GM23338 (cell line): Measurements from ENCODE around the gene CRYBG3. TPM values are rescaled to one million over a fixed set of nuclear protein-coding genes. Genes with fewer than 3 reads are reported as not detected.

Experiments used
- ATAC-seq: fragments of 200-7000 bp; cut with Tn5 transposase; 3 replicates; pipeline ENCODE4 v1.9.1; 2020
- DNase-seq: peaks from one replicate; pipeline ENCODE4 v3.0.0-alpha.2; 2015; ENCODE audit warnings: low spot score
- H2AFZ ChIP-seq: fragments of 200-600 bp; sonication (generic); 2 replicates; pipeline ENCODE4 v1.8.0; 2016; ENCODE audit warnings: antibody characterized with exemption, mild to moderate bottlenecking, moderate library complexity
- H3F3A ChIP-seq: fragments of 200-600 bp; sonication (generic); replicated peaks from 2 replicates; pipeline ENCODE4 v1.8.0; 2017; ENCODE audit warnings: antibody characterized with exemption, mixed run types, low read depth
- H3K27ac ChIP-seq: fragments of 200-600 bp; sonication (generic); 2 replicates; pipeline ENCODE4 v1.6.1; 2016; ENCODE audit warnings: low read depth
- H3K27me3 ChIP-seq: fragments of 200-600 bp; sonication (generic); 2 replicates; pipeline ENCODE4 v1.8.0; 2016; ENCODE audit warnings: mild to moderate bottlenecking, mixed run types, moderate library complexity; ENCODE audit not compliant: insufficient read depth
- H3K36me3 ChIP-seq: fragments of 200-600 bp; sonication (generic); 2 replicates; pipeline ENCODE4 v1.8.0; 2016; ENCODE audit warnings: mild to moderate bottlenecking; ENCODE audit not compliant: insufficient read depth
- H3K4me1 ChIP-seq: fragments of 200-600 bp; sonication (generic); 2 replicates; pipeline ENCODE4 v1.8.0; 2016; ENCODE audit warnings: mild to moderate bottlenecking, moderate library complexity; ENCODE audit not compliant: insufficient read depth
- H3K4me2 ChIP-seq: fragments of 200-600 bp; sonication (generic); 2 replicates; pipeline ENCODE4 v1.7.1; 2017; ENCODE audit warnings: mixed run types
- H3K4me3 ChIP-seq: fragments of 200-600 bp; sonication (generic); 2 replicates; pipeline ENCODE4 v1.6.1; 2016; ENCODE audit warnings: mixed run types
- H3K79me2 ChIP-seq: fragments of 200-600 bp; sonication (generic); replicated peaks from 2 replicates; pipeline ENCODE4 v1.8.0; 2017; ENCODE audit warnings: mild to moderate bottlenecking; ENCODE audit not compliant: insufficient read depth
- H3K9me2 ChIP-seq: fragments of 200-600 bp; sonication (generic); 2 replicates; pipeline ENCODE4 v1.8.0; 2017; ENCODE audit not compliant: insufficient read depth
- H4K20me1 ChIP-seq: fragments of 200-600 bp; sonication (generic); replicated peaks from 2 replicates; pipeline ENCODE4 v1.8.0; 2017; ENCODE audit warnings: mild to moderate bottlenecking; ENCODE audit not compliant: insufficient read depth
- H3K27ac Mint-ChIP-seq: 2 replicates; pipeline ENCODE4 v1.8.0; 2020; ENCODE audit warnings: inconsistent platforms, mild to moderate bottlenecking, moderate library complexity, mixed read lengths
- H3K27me3 Mint-ChIP-seq: 3 replicates; pipeline ENCODE4 v1.8.0; 2022; ENCODE audit warnings: low read depth, mild to moderate bottlenecking, moderate library complexity, mixed read lengths, inconsistent platforms; ENCODE audit not compliant: insufficient read depth, poor library complexity
- H3K36me3 Mint-ChIP-seq: 3 replicates; pipeline ENCODE4 v1.8.0; 2021; ENCODE audit warnings: low read depth, mild to moderate bottlenecking, inconsistent platforms, moderate library complexity, mixed read lengths
- H3K4me1 Mint-ChIP-seq: 3 replicates; pipeline ENCODE4 v1.8.0; 2020; ENCODE audit warnings: mild to moderate bottlenecking, inconsistent platforms, mixed read lengths
- H3K4me3 Mint-ChIP-seq: 3 replicates; pipeline ENCODE4 v1.8.0; 2021; ENCODE audit warnings: moderate library complexity, mild to moderate bottlenecking, inconsistent platforms, mixed read lengths
- H3K9me3 Mint-ChIP-seq: 3 replicates; pipeline ENCODE4 v1.8.0; 2020; ENCODE audit warnings: moderate library complexity, mild to moderate bottlenecking, inconsistent platforms, mixed read lengths
- CREB1 ChIP-seq: fragments of 250-450 bp; sonication (Bioruptor Pico); IDR thresholded peaks from 2 replicates; pipeline ENCODE4 v1.5.0; 2020; ENCODE audit warnings: low read depth, mild to moderate bottlenecking, moderate library complexity
- CTCF ChIP-seq, 2 experiments: fragments of 200-600 bp in 1 of 2; sonication (generic) in 1 of 2; conservative IDR thresholded peaks; 2 replicates each; pipeline versions ENCODE4 v1.5.1 to v1.6.1; 2016 to 2017; ENCODE audit warnings: antibody characterized with exemption in 2 of 2, low read depth in 2 of 2, mild to moderate bottlenecking in 2 of 2, moderate library complexity in 1 of 2
- ETS1 ChIP-seq: IDR thresholded peaks from 2 replicates; pipeline ENCODE4 v1.6.1; 2016; ENCODE audit warnings: antibody characterized with exemption
- EZH2 ChIP-seq: fragments of 200-600 bp; sonication (generic); IDR thresholded peaks from one replicate; pipeline ENCODE4 v1.8.0; 2017; ENCODE audit warnings: antibody characterized with exemption, mild to moderate bottlenecking, low read depth; ENCODE audit not compliant: unreplicated experiment
- EZH2phosphoT487 ChIP-seq: fragments of 200-600 bp; sonication (generic); IDR thresholded peaks from one replicate; pipeline ENCODE4 v1.8.1; 2018; ENCODE audit warnings: antibody characterized with exemption; ENCODE audit not compliant: unreplicated experiment
- JUNB ChIP-seq: IDR thresholded peaks from one replicate; pipeline ENCODE4 v1.6.1; 2016; ENCODE audit warnings: antibody characterized with exemption; ENCODE audit not compliant: unreplicated experiment
- NANOG ChIP-seq: IDR thresholded peaks from 2 replicates; pipeline ENCODE4 v1.6.1; 2016; ENCODE audit warnings: antibody characterized with exemption, borderline replicate concordance
- POLR2AphosphoS5 ChIP-seq: IDR thresholded peaks from 2 replicates; pipeline ENCODE4 v1.6.1; 2016; ENCODE audit warnings: antibody characterized with exemption, low read depth
- REST ChIP-seq: IDR thresholded peaks from one replicate; pipeline ENCODE4 v1.6.1; 2018; ENCODE audit warnings: antibody characterized with exemption; ENCODE audit not compliant: unreplicated experiment
- STAT1 ChIP-seq: IDR thresholded peaks from one replicate; pipeline ENCODE4 v1.6.1; 2016; ENCODE audit warnings: antibody characterized with exemption; ENCODE audit not compliant: unreplicated experiment
- ZNF114 ChIP-seq: fragments of 250-450 bp; sonication (Bioruptor Pico); IDR thresholded peaks from 2 replicates; pipeline ENCODE4 v1.5.0; 2020; ENCODE audit warnings: mild to moderate bottlenecking, moderate library complexity
- ZNF331 ChIP-seq: fragments of 250-450 bp; sonication (Bioruptor Pico); IDR thresholded peaks from 2 replicates; pipeline ENCODE4 v1.5.0; 2020; ENCODE audit warnings: low read depth, mild to moderate bottlenecking, moderate library complexity
- ZNF462 ChIP-seq: fragments of 250-450 bp; sonication (Bioruptor Pico); IDR thresholded peaks from 2 replicates; pipeline ENCODE4 v1.5.0; 2020; ENCODE audit warnings: mild to moderate bottlenecking, moderate library complexity
- polyA plus RNA-seq: library from polyadenylated mRNA; unstranded; fragments of >200 nt; fragmentation: Nextera tagmentation; extraction: Ambion mirVana; gene quantifications from 2 replicates; pipeline ENCODE4 v1.2.1, GENCODE V29; 2016
- total RNA-seq: library from RNA; depleted of rRNA; stranded (reverse); fragments of >200 nt; shearing (Covaris generic); gene quantifications from 2 replicates; pipeline ENCODE4 v1.2.3, GENCODE V29; 2014

CRYBG3 gene
- total and polyA plus RNA-seq, 2 experiments from 2014 or later: 2.3 to 8.9 TPM

- DNase-seq (no peak), ATAC-seq (no peak)
- H3K27me3 Mint-ChIP-seq: no peaks in the 10 kb centered on the region
- H3K36me3 Mint-ChIP-seq: peaks cover 5% of the 10 kb centered on the region; the same call in 1 of the 3 replicates
- no peaks in the 10 kb centered on the region for H3K9me3 Mint-ChIP-seq
- Histone ChIP-seq H3F3A (no peaks in the 10 kb centered on the region), H3K27me3 (no peaks in the 10 kb centered on the region), H4K20me1 (no peaks in the 10 kb centered on the region), H3K4me1 (peaks cover 2% of the 10 kb centered on the region), H3K79me2 (no peaks in the 10 kb centered on the region), H3K27ac (no peak overlapping the region), H3K9me2 (no peaks in the 10 kb centered on the region), H3K4me3 (no peak overlapping the region), H3K36me3 (no peaks in the 10 kb centered on the region), H2AFZ (no peak overlapping the region), H3K4me2 (no peak overlapping the region)
- TF ChIP-seq STAT1 (no peak), ZNF462 (CRISPR knock-in tag) (no peak), POLR2AphosphoS5 (no peak), CREB1 (CRISPR knock-in tag) (no peak), NANOG (no peak), CTCF (conservative IDR thresholded peaks at IDR 0.05; ENCODE audit: low read depth in 2 of 2) (no peak), EZH2phosphoT487 (no peak), REST (no peak), ZNF331 (no peak), EZH2 (no peak), JUNB (no peak), ETS1 (no peak), ZNF114 (no peak)
- H3K27ac Mint-ChIP-seq: peak overlapping the region; percentile 45
- H3K4me3 Mint-ChIP-seq: no peak overlapping the region
- H3K4me1 Mint-ChIP-seq: peaks cover 14% of the 10 kb centered on the region; the same call in 2 of the 3 replicates
These were observed 79.8 kb downstream of the CRYBG3 start for GRCh38 chr3:97901313-97902248.
